AML-193 (cell line): Measurements from ENCODE around the gene ZBTB2.
"Not testable (repeated sequence)": the region's sequence is repeated elsewhere in the genome, so short reads cannot be mapped to it uniquely, and the experiment has no call there.

ENCODE experiments used
- DNase-seq, 2 experiments: peaks; one replicate each; lab custom pipeline; 2025; lab: John Stamatoyannopoulos, UW

ZBTB2 gene

GRCh38 chr6:151372164-151372563, 19.2 kb downstream of the ZBTB2 start:
- DNase-seq: no peak

GRCh38 chr6:151370509-151371078, 20.8 kb downstream of the ZBTB2 start:
- no peak for DNase-seq

- no peak for DNase-seq
Observed at GRCh38 chr6:151365233-151365632, 26.1 kb downstream of the ZBTB2 start.

GRCh38 chr6:151359486-151359885, 31.9 kb downstream of the ZBTB2 start:
- DNase-seq: no peak

- no peak for DNase-seq
Observed at GRCh38 chr6:151358475-151358874, 32.9 kb downstream of the ZBTB2 start.

- no peak for DNase-seq
Observed at GRCh38 chr6:151357758-151358436, 33.5 kb downstream of the ZBTB2 start.

- not testable (repeated sequence) for DNase-seq
Observed at GRCh38 chr6:151356983-151357382, 34.4 kb downstream of the ZBTB2 start.

GRCh38 chr6:151353795-151354194, 37.6 kb downstream of the ZBTB2 start:
- no peak for DNase-seq

GRCh38 chr6:151352410-151353396, 38.7 kb downstream of the ZBTB2 start:
- DNase-seq: no peak

GRCh38 chr6:151351731-151352130, 39.6 kb downstream of the ZBTB2 start:
- DNase-seq: no peak

- no peak for DNase-seq
Observed at GRCh38 chr6:151351146-151351700, 40.1 kb downstream of the ZBTB2 start.

- DNase-seq: no peak
Observed at GRCh38 chr6:151350442-151351145, 40.8 kb downstream of the ZBTB2 start.

GRCh38 chr6:151349651-151350270, 41.6 kb downstream of the ZBTB2 start:
- DNase-seq: peak; percentile 76 to 98

GRCh38 chr6:151342750-151343149, 48.6 kb downstream of the ZBTB2 start:
- not testable (repeated sequence) for DNase-seq

- DNase-seq: no peak
Observed at GRCh38 chr6:151341476-151342195, 49.7 kb downstream of the ZBTB2 start.

GRCh38 chr6:151340219-151340978, 51.0 kb downstream of the ZBTB2 start:
- DNase-seq: no peak

GRCh38 chr6:151339369-151339768, 52.0 kb downstream of the ZBTB2 start:
- no peak for DNase-seq

GRCh38 chr6:151338651-151339200, 52.6 kb downstream of the ZBTB2 start:
- no peak for DNase-seq

- no peak for DNase-seq
Observed at GRCh38 chr6:151335930-151336329, 55.4 kb downstream of the ZBTB2 start.
